Tongue (tissue), 2 donors: Measurements from ENCODE around the gene RBBP8NL. TPM values are rescaled to one million over a fixed set of nuclear protein-coding genes. Genes with fewer than 3 reads are reported as not detected.

Source experiments
- DNase-seq: peaks from one replicate; pipeline ENCODE4 v3.0.0-alpha.2; 2015
- total RNA-seq: library from RNA; depleted of rRNA; stranded (reverse); fragments of >200 nt; gene quantifications from one replicate; pipeline ENCODE4 v1.2.3, GENCODE V29; 2014

Gene RBBP8NL
- total RNA-seq, 1 donor from 2014 or later = 1.0 TPM

- peak; percentile 54 for DNase-seq
Measured at GRCh38 chr20:62408640-62409039, 18.7 kb downstream of the RBBP8NL start.

GRCh38 chr20:62408055-62408454, 19.3 kb downstream of the RBBP8NL start:
- no peak for DNase-seq

GRCh38 chr20:62407221-62407992, 19.9 kb downstream of the RBBP8NL start, which contains the start of gene CABLES2:
Gene CABLES2, minus strand, starts transcription at chr20:62407285. Its CDS starts 9 bp downstream, at chr20:62407276.
- DNase-seq = peak; percentile 97

- no peak for DNase-seq
Measured at GRCh38 chr20:62406635-62407176, 20.6 kb downstream of the RBBP8NL start.

- DNase-seq = no peak
Measured at GRCh38 chr20:62405981-62406513, 21.3 kb downstream of the RBBP8NL start.

- peak; percentile 49 for DNase-seq
Measured at GRCh38 chr20:62405108-62405980, 22.0 kb downstream of the RBBP8NL start.

GRCh38 chr20:62404761-62405107, 22.6 kb downstream of the RBBP8NL start:
- DNase-seq = no peak

- DNase-seq = no peak
Measured at GRCh38 chr20:62404112-62404665, 23.1 kb downstream of the RBBP8NL start.

GRCh38 chr20:62403331-62403730, 24.0 kb downstream of the RBBP8NL start:
- no peak for DNase-seq

- peak; percentile 59 for DNase-seq
Measured at GRCh38 chr20:62402456-62403150, 24.7 kb downstream of the RBBP8NL start.

- no peak for DNase-seq
Measured at GRCh38 chr20:62401331-62401779, 26.0 kb downstream of the RBBP8NL start.

GRCh38 chr20:62400541-62400940, 26.8 kb downstream of the RBBP8NL start:
- no peak for DNase-seq

GRCh38 chr20:62400021-62400420, 27.3 kb downstream of the RBBP8NL start:
- no peak for DNase-seq

- no peak for DNase-seq
Measured at GRCh38 chr20:62398120-62398821, 29.1 kb downstream of the RBBP8NL start.

GRCh38 chr20:62396367-62397239, 30.7 kb downstream of the RBBP8NL start:
- DNase-seq = no peak

- no peak for DNase-seq
Measured at GRCh38 chr20:62395311-62396242, 31.8 kb downstream of the RBBP8NL start.

- DNase-seq = no peak
Measured at GRCh38 chr20:62394248-62395245, 32.8 kb downstream of the RBBP8NL start.
